Stimulated activated memory B cell treated with anti-CD40 and anti-IgM and Interleukin-4, amounts not matched to agents 10 μg/mL and 1 μg/mL and 100 μg/mL, for 72 hours (primary cell): Measurements from ENCODE around the gene MYRFL.

Experiments used
- ATAC-seq: fragments of 150-1000 bp; cut with Tn5 transposase; 2 replicates; pipeline ENCODE4 v1.10.0; 2021
- H3K27ac Mint-ChIP-seq: one replicate; pipeline ENCODE4 v1.8.0; 2022; ENCODE audit warnings: mild to moderate bottlenecking, mixed read lengths
- H3K27me3 Mint-ChIP-seq: one replicate; pipeline ENCODE4 v1.8.0; 2022; ENCODE audit warnings: mixed read lengths
- H3K36me3 Mint-ChIP-seq: one replicate; pipeline ENCODE4 v1.8.0; 2022; ENCODE audit warnings: mixed read lengths
- H3K4me1 Mint-ChIP-seq: one replicate; pipeline ENCODE4 v1.8.0; 2022; ENCODE audit warnings: mixed read lengths
- H3K4me3 Mint-ChIP-seq: one replicate; pipeline ENCODE4 v1.8.0; 2022; ENCODE audit warnings: mild to moderate bottlenecking, moderate library complexity, mixed read lengths
- H3K9me3 Mint-ChIP-seq: one replicate; pipeline ENCODE4 v1.8.0; 2022; ENCODE audit warnings: mixed read lengths

Gene MYRFL

GRCh38 chr12:69927164-69927563, 102.1 kb downstream of the MYRFL start:
- Mint-ChIP-seq H3K4me3 (no peak overlapping the region), H3K4me1 (peaks cover 11% of the 10 kb centered on the region)

DNA sequence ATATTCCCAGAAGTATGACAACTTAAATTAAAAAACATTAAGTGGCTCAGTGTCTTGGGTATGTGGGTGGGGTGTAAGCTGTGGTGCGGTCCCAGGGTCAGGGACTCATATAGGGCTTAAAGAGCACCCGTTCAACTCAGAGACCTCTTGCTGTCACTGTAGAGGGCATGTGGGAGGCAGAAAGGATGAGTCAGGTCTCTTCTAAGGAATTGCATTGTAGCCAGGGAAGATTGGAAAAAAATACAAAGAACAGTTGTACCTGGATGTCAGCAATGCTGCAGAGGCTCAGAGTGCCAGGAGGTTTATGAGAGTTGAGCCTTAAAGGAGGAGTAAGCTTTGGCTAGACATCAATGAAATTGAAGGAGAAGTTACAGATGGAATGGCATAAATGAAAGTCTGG, 104.1 kb downstream of the MYRFL start:
- Mint-ChIP-seq H3K4me1 (peaks cover 11% of the 10 kb centered on the region), H3K36me3 (no peaks in the 10 kb centered on the region), H3K27ac (no peak overlapping the region), H3K4me3 (no peak overlapping the region), H3K27me3 (peaks cover 3% of the 10 kb centered on the region), H3K9me3 (no peaks in the 10 kb centered on the region)
- ATAC-seq, result no peak

More at GRCh38 chr12:69927164-69927563, 102.1 kb downstream of the MYRFL start:
- no peaks in the 10 kb centered on the region for H3K36me3 Mint-ChIP-seq
- no peak overlapping the region for H3K27ac Mint-ChIP-seq
- no peaks in the 10 kb centered on the region for H3K9me3 Mint-ChIP-seq
- peaks cover 2% of the 10 kb centered on the region for H3K27me3 Mint-ChIP-seq
- no peak for ATAC-seq

DNA sequence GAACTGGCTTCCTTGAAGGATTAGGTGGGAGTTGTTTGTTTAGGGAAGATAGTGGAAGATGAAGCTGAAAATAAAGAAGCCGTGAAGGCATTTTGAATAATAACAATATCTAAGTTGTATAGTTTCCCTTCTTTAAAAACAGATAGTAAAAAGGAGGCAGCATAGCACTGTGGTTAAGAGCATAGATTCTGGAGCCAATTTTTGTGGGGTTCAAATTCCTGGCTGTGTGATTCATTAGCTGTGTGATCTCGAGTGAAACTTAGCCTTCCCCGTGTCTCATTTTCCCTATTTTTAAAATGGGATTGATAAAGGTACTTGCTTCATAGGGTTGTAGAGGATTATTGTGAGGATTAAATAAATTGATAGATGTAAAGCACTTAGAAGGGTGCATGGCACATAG, 104.5 kb downstream of the MYRFL start:
- Mint-ChIP-seq H3K4me1 (peaks cover 11% of the 10 kb centered on the region), H3K9me3 (no peaks in the 10 kb centered on the region)
- ATAC-seq, result no peak

GRCh38 chr12:69931569-69931968, 106.5 kb downstream of the MYRFL start:
- Mint-ChIP-seq H3K36me3 (no peaks in the 10 kb centered on the region), H3K4me1 (peaks cover 11% of the 10 kb centered on the region), H3K4me3 (no peak overlapping the region), H3K27me3 (peaks cover 19% of the 10 kb centered on the region), H3K9me3 (no peaks in the 10 kb centered on the region), H3K27ac (no peak overlapping the region)
- no peak for ATAC-seq

More for the DNA sequence above, 104.5 kb downstream of the MYRFL start:
- H3K4me3 Mint-ChIP-seq, result no peak overlapping the region
- H3K36me3 Mint-ChIP-seq, result no peaks in the 10 kb centered on the region
- no peak overlapping the region for H3K27ac Mint-ChIP-seq
- H3K27me3 Mint-ChIP-seq, result peaks cover 7% of the 10 kb centered on the region

DNA sequence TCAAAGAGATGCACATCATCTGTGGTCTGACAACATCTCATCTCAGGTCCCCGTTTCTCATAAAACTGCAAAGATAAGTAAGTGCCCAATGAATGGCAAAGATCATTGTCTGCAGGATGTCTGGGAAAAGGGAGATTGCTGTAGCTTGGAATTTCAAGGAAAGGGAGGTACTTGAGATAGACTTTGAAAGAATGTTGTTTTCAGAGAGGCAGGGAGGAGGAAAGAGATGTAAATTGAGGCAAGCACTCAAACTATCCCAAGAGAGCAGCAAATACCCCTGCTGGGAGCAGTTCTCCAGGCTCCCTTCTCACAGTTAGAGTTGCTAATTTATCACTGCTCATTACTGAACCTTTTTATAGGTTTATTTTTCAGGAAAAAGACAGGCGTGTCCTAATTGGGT, 107.1 kb downstream of the MYRFL start:
- no peaks in the 10 kb centered on the region for H3K9me3 Mint-ChIP-seq
- H3K27me3 Mint-ChIP-seq, result peaks cover 19% of the 10 kb centered on the region
- ATAC-seq, result no peak
- peaks cover 7% of the 10 kb centered on the region for H3K4me1 Mint-ChIP-seq
- no peak overlapping the region for H3K4me3 Mint-ChIP-seq
- H3K36me3 Mint-ChIP-seq, result no peaks in the 10 kb centered on the region
- H3K27ac Mint-ChIP-seq, result no peak overlapping the region

GRCh38 chr12:69932676-69933552, 107.9 kb downstream of the MYRFL start:
- Mint-ChIP-seq H3K27ac (no peak overlapping the region), H3K27me3 (peaks cover 19% of the 10 kb centered on the region), H3K4me1 (no peaks in the 10 kb centered on the region), H3K36me3 (no peaks in the 10 kb centered on the region), H3K4me3 (no peak overlapping the region), H3K9me3 (peaks cover 3% of the 10 kb centered on the region)
- ATAC-seq, result no peak

GRCh38 chr12:69934011-69934410, 109.0 kb downstream of the MYRFL start:
- no peak overlapping the region for H3K4me3 Mint-ChIP-seq
- ATAC-seq, result no peak
- no peak overlapping the region for H3K27ac Mint-ChIP-seq
- H3K9me3 Mint-ChIP-seq, result peaks cover 3% of the 10 kb centered on the region
- H3K36me3 Mint-ChIP-seq, result no peaks in the 10 kb centered on the region
- peaks cover 19% of the 10 kb centered on the region for H3K27me3 Mint-ChIP-seq
- no peaks in the 10 kb centered on the region for H3K4me1 Mint-ChIP-seq

DNA sequence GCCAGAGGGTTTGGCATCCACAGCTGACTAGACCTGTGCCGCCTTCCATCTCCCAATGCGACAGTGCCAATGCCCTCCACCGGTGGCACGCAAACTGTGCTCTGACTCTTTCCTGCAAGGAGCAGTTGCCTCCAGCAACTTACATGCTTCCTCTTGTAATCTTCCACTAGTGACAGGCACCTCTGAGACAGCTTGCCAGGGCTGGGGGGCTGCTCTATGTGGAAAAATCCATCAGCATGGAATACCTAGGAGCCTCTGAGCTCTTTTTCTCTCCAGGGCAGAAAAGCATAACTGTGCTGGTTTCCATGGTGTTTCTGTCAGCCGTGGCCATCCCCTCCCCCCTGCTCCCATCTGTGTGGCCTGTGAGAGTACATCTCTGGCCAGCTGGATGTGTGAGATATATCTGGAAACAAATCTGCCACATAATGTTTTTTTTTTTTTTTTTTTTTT, 110.6 kb downstream of the MYRFL start:
- Mint-ChIP-seq H3K4me1 (no peaks in the 10 kb centered on the region), H3K36me3 (no peaks in the 10 kb centered on the region), H3K9me3 (peaks cover 3% of the 10 kb centered on the region), H3K4me3 (no peak overlapping the region), H3K27ac (no peak overlapping the region), H3K27me3 (peaks cover 19% of the 10 kb centered on the region)
- no peak for ATAC-seq

- no peak overlapping the region for H3K27ac Mint-ChIP-seq
Observed at GRCh38 chr12:69936214-69936731, 111.2 kb downstream of the MYRFL start.

GRCh38 chr12:69936766-69937165, 111.7 kb downstream of the MYRFL start:
- peaks cover 19% of the 10 kb centered on the region for H3K27me3 Mint-ChIP-seq
- peaks cover 3% of the 10 kb centered on the region for H3K9me3 Mint-ChIP-seq
- ATAC-seq, result no peak
- no peak overlapping the region for H3K27ac Mint-ChIP-seq
- H3K36me3 Mint-ChIP-seq, result no peaks in the 10 kb centered on the region
- H3K4me1 Mint-ChIP-seq, result no peaks in the 10 kb centered on the region
- no peak overlapping the region for H3K4me3 Mint-ChIP-seq

More at GRCh38 chr12:69936214-69936731, 111.2 kb downstream of the MYRFL start:
- Mint-ChIP-seq H3K9me3 (peaks cover 3% of the 10 kb centered on the region), H3K36me3 (no peaks in the 10 kb centered on the region), H3K27me3 (peaks cover 19% of the 10 kb centered on the region), H3K4me3 (no peak overlapping the region), H3K4me1 (no peaks in the 10 kb centered on the region)
- no peak for ATAC-seq

GRCh38 chr12:69947123-69947522, 122.1 kb downstream of the MYRFL start:
- no peak overlapping the region for H3K4me3 Mint-ChIP-seq
- H3K4me1 Mint-ChIP-seq, result no peaks in the 10 kb centered on the region
- H3K27ac Mint-ChIP-seq, result no peak overlapping the region
- no peaks in the 10 kb centered on the region for H3K27me3 Mint-ChIP-seq
- H3K9me3 Mint-ChIP-seq, result no peaks in the 10 kb centered on the region
- ATAC-seq, result no peak
- no peaks in the 10 kb centered on the region for H3K36me3 Mint-ChIP-seq

GRCh38 chr12:69947897-69948296, 122.9 kb downstream of the MYRFL start:
- Mint-ChIP-seq H3K4me1 (no peaks in the 10 kb centered on the region), H3K4me3 (no peak overlapping the region), H3K27me3 (no peaks in the 10 kb centered on the region), H3K36me3 (no peaks in the 10 kb centered on the region), H3K27ac (no peak overlapping the region), H3K9me3 (no peaks in the 10 kb centered on the region)
- no peak for ATAC-seq

DNA sequence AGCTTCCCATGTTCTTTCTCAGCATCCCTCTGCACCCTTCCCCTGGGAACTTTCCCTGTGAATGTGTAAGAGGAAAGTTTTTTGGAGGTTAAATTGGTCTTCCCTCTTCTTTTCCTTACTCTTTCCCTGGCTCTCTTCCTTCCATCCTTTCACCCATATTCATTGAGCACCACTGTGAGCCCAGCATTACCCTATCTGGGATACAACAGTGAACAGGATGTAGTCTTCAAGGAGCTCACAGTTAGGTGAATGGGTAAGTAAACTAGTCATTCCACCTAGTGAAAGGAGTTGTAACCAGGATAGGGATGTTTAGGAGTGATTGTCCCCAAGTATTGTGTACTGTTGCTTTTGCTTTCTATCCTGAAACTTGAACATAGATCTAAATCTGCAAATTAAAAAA, 123.8 kb downstream of the MYRFL start:
- H3K36me3 Mint-ChIP-seq, result no peaks in the 10 kb centered on the region
- no peak overlapping the region for H3K4me3 Mint-ChIP-seq
- no peaks in the 10 kb centered on the region for H3K9me3 Mint-ChIP-seq
- no peak for ATAC-seq
- no peaks in the 10 kb centered on the region for H3K4me1 Mint-ChIP-seq
- H3K27ac Mint-ChIP-seq, result no peak overlapping the region
- H3K27me3 Mint-ChIP-seq, result no peaks in the 10 kb centered on the region

- no peak for ATAC-seq
- Mint-ChIP-seq H3K4me1 (no peaks in the 10 kb centered on the region), H3K36me3 (no peaks in the 10 kb centered on the region), H3K27me3 (no peaks in the 10 kb centered on the region), H3K9me3 (no peaks in the 10 kb centered on the region), H3K4me3 (no peak overlapping the region), H3K27ac (no peak overlapping the region)
Observed at GRCh38 chr12:69949311-69950002, 124.4 kb downstream of the MYRFL start.

GRCh38 chr12:69951108-69951507, 126.1 kb downstream of the MYRFL start:
- H3K36me3 Mint-ChIP-seq, result no peaks in the 10 kb centered on the region
- H3K9me3 Mint-ChIP-seq, result no peaks in the 10 kb centered on the region
- no peak for ATAC-seq
- H3K27me3 Mint-ChIP-seq, result no peaks in the 10 kb centered on the region
- H3K27ac Mint-ChIP-seq, result no peak overlapping the region
- no peak overlapping the region for H3K4me3 Mint-ChIP-seq
- no peaks in the 10 kb centered on the region for H3K4me1 Mint-ChIP-seq
